Erythroblast (primary cell): ENCODE results near the gene TNFRSF19.

ENCODE experiments used
- GATA1 ChIP-seq: IDR thresholded peaks from 2 replicates; pipeline ENCODE4 v1.6.1; 2011; ENCODE audit warnings: low read depth, mild to moderate bottlenecking, control low read depth, low read length, moderate library complexity
- POLR2A ChIP-seq: IDR thresholded peaks from 2 replicates; pipeline ENCODE4 v1.6.1; 2011; ENCODE audit warnings: mild to moderate bottlenecking, low read length

DNA sequence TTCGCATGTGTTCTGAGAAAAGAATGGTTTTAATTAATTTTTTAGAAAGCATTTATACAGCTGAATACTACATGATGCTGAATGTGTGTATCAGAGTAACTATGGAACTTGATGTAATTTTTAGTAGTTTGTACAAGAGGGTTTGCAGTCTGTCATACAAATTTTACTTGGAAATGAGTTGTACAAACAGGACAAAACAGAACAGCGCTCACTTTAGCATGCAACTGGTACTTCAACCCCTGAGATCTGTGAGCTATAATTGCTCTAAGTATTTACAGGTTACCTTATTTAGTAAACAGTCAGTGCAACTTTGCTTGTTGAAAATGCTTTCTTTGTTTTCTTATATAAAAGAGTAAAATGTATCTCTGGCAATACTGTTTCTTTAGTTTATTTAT is 706 bp downstream of the TNFRSF19 start:
- no peak for TF ChIP-seq POLR2A
- no peak for TF ChIP-seq GATA1
